AG04449 (cell line): ENCODE results near the gene PTPRG.

Experiments used
- CTCF ChIA-PET: fragments of 350-600 bp; formaldehyde crosslinking; extraction: SDS; loops from one replicate; lab custom pipeline; 2021; ENCODE audit warnings: antibody characterized with exemption; lab: Yijun Ruan, JAX
- POLR2A ChIA-PET: fragments of 400-600, 350-600 bp; formaldehyde crosslinking; extraction: SDS; loops from one replicate; lab custom pipeline; 2020; ENCODE audit warnings: antibody characterized with exemption, inconsistent platforms; lab: Yijun Ruan, JAX
- DNase-seq: peaks from one replicate; pipeline ENCODE4 v3.0.0-alpha.2; 2010; ENCODE audit warnings: low read depth, low spot score
- H3K4me3 ChIP-seq: 2 replicates; pipeline ENCODE4 v1.5.1; 2011; ENCODE audit warnings: low read depth, mild to moderate bottlenecking, control low read depth, low read length
- CTCF ChIP-seq: IDR thresholded peaks from one replicate; pipeline ENCODE4 v1.5.1; 2011; ENCODE audit warnings: mild to moderate bottlenecking, moderate library complexity, low read length, control low read depth, inconsistent platforms; ENCODE audit not compliant: insufficient read depth; ENCODE audit errors: missing control alignments

Gene PTPRG

DNA sequence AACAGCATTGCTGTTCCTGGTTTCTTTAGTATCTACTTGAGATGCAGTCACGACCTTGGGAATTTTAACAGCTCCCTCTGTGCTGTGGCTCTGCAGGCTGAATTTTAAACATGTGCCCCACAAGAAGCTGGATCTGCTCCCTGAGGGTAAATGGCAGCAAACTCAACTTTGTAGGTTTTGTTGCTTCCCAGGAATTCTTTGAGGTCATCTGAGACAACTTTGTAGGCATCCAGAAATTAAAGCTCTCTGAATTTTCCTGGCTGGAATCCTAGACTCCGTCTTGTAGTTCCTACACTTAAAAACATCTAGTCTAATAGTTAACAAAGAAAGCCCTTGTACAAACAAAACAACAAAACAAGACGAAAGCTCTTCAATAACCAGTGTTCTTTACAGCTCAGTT lies 445.7 kb downstream of the PTPRG start:
- H3K4me3 ChIP-seq, result no peak overlapping the region
- TF ChIP-seq CTCF, result no peak
- CTCF ChIA-PET, result interaction anchor here (1.2 kb wide), 1 partner anchor 14 kb away, joined by 3 read pairs; no protein-coding TSS in a partner anchor
- POLR2A ChIA-PET, result no interaction called here
- DNase-seq, result peak; percentile 17

GRCh38 chr3:62010989-62011388 lies 449.6 kb downstream of the PTPRG start:
- TF ChIP-seq CTCF, result no peak
- POLR2A ChIA-PET, result no interaction called here
- no peak overlapping the region for H3K4me3 ChIP-seq
- DNase-seq, result no peak
- CTCF ChIA-PET, result no interaction called here

GRCh38 chr3:62011666-62012065 lies 450.3 kb downstream of the PTPRG start:
- TF ChIP-seq CTCF, result no peak
- no peak overlapping the region for H3K4me3 ChIP-seq
- CTCF ChIA-PET, result no interaction called here
- POLR2A ChIA-PET, result no interaction called here
- no peak for DNase-seq

DNA sequence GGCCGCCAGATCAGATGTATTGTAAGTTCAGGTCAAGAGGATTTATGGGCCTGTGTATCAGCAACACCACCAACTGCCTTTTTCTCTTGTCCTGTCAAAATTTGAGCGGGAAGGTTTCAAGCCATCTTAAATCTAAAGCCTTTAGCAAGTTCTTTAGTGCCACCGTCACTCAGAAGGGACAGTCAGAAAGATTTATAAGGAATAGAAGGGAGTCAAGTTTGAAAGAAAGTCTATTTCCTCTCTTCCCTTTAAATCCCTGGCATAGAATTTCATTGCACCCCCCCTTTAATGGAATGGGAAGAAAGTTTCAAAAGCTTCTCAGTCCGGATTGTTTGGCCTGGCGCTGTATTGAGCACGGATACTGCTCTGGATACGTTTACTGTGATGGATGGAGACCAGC lies 452.6 kb downstream of the PTPRG start:
- CTCF ChIA-PET, result interaction anchor here (0.7 kb wide), 1 partner anchor 23 kb away, joined by 3 read pairs; no protein-coding TSS in a partner anchor
- no peak overlapping the region for H3K4me3 ChIP-seq
- POLR2A ChIA-PET, result no interaction called here

DNA sequence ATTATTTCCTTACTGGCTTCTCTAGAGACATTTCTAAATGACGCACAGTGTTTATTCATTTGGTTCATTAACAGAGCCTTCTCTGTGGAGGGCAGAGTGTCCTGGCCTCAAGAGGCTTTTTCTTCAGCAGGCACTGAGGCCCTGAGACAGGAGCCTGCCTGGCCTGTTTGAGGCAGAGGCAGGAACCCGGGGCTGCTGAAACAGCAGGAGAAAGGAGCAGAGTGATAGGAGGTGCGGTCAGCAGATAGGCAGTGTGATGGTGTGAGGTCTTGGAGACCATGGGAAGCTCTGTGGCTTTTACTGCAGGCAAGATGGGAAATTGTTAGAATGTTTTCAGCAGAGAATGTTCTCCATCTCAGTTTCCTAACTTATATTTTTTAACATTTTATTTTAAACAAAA lies 453.7 kb downstream of the PTPRG start:
- DNase-seq, result no peak
- ChIA-PET CTCF (no interaction called here), POLR2A (interaction anchor here (0.6 kb wide), 1 partner anchor 454 kb away, joined by 3 read pairs; the partner anchor contains the start of gene PTPRG)
- no peak for TF ChIP-seq CTCF
- H3K4me3 ChIP-seq, result no peak overlapping the region

More for the DNA sequence above, 452.6 kb downstream of the PTPRG start:
- no peak for TF ChIP-seq CTCF
- no peak for DNase-seq

DNA sequence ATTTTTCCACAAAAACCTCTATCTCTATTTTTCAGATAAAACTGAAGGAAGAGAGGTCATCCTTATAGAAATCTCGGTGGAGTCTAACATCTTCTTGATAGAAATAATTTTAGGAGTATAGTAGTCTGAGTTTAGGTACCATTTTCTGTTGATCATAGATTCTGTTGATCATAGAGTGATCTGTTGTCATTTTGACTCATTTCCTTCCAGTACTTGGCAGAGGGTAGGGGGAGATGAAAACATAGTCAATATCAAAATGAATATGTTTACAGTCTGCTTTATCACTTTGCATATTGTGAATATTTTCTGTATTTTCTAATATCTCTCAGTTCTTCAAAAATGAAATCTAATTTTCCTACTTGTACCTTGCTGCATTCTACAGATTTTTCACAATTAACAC lies 458.5 kb downstream of the PTPRG start:
- POLR2A ChIA-PET, result no interaction called here
- DNase-seq, result no peak
- no peak for TF ChIP-seq CTCF
- CTCF ChIA-PET, result interaction anchor here (2.4 kb wide), 1 partner anchor 169 kb away, joined by 7 read pairs; no protein-coding TSS in a partner anchor
- no peak overlapping the region for H3K4me3 ChIP-seq
